ENCODE data around the gene OR2M5.

The OR2M5 gene
- 0 reads per million in 18 experiments for total RNA-seq

GRCh38 chr1:248144513-248145198, at the start of gene OR2M5:
Gene OR2M5, plus strand, starts transcription at chr1:248145148. Its CDS starts 0 bp downstream, at chr1:248145148.
- DNase-seq, result no peak

GRCh38 chr1:248098529-248098928, 46.4 kb upstream of the OR2M5 start:
- DNase-seq, result no peak

- DNase-seq, result no peak
Measured at GRCh38 chr1:248102847-248103246, 42.1 kb upstream of the OR2M5 start.

- DNase-seq, result no peak
Measured at GRCh38 chr1:248111157-248111556, 33.8 kb upstream of the OR2M5 start.

- no peak for DNase-seq
Measured at GRCh38 chr1:248114890-248115289, 30.1 kb upstream of the OR2M5 start.

- no peak for DNase-seq
Measured at GRCh38 chr1:248127653-248128052, 17.3 kb upstream of the OR2M5 start.

- no peak for DNase-seq
Measured at GRCh38 chr1:248136811-248137210, 8.1 kb upstream of the OR2M5 start.

GRCh38 chr1:248140846-248141245, 4.1 kb upstream of the OR2M5 start:
- no peak for DNase-seq

- no peak for DNase-seq
Measured at GRCh38 chr1:248143311-248143710, 1.6 kb upstream of the OR2M5 start.

GRCh38 chr1:248152056-248152827, 7.3 kb downstream of the OR2M5 start:
- DNase-seq, result no peak

GRCh38 chr1:248155927-248156326, 11.0 kb downstream of the OR2M5 start:
- no peak for DNase-seq

- no peak for DNase-seq
Measured at GRCh38 chr1:248158758-248159157, 13.8 kb downstream of the OR2M5 start.

GRCh38 chr1:248164031-248164430, 19.1 kb downstream of the OR2M5 start:
- DNase-seq, result no peak

- DNase-seq, result no peak
Measured at GRCh38 chr1:248165186-248165585, 20.2 kb downstream of the OR2M5 start.

GRCh38 chr1:248174521-248174920, 29.6 kb downstream of the OR2M5 start, which contains the start of gene OR2M2:
Gene OR2M2, plus strand, starts transcription at chr1:248174821. Its CDS starts 5,165 bp downstream, at chr1:248179986.
- no peak for DNase-seq

- no peak for DNase-seq
Measured at GRCh38 chr1:248183996-248184395, 39.0 kb downstream of the OR2M5 start.

- no peak for DNase-seq
Measured at GRCh38 chr1:248187363-248187762, 42.4 kb downstream of the OR2M5 start.

GRCh38 chr1:248189026-248189425, 44.1 kb downstream of the OR2M5 start:
- no peak for DNase-seq

GRCh38 chr1:248194117-248194516, 49.2 kb downstream of the OR2M5 start:
- DNase-seq, result no peak

Data from inflammatory macrophage (primary cell).